NCI-H2107 treated with DMSO at 0.1 percent for 48 hours (cell line): ENCODE data around the gene RALGPS1.
A peak's percentile ranks its signal among the peaks of the same experiment; 100 is the strongest.
"Not testable (repeated sequence)": the region's sequence is repeated elsewhere in the genome, so short reads cannot be mapped to it uniquely, and the experiment has no call there.

Experiments
- DNase-seq: peaks from one replicate; lab custom pipeline; 2025; ENCODE audit not compliant: unreplicated experiment; lab: John Stamatoyannopoulos, UW

RALGPS1 gene

DNA sequence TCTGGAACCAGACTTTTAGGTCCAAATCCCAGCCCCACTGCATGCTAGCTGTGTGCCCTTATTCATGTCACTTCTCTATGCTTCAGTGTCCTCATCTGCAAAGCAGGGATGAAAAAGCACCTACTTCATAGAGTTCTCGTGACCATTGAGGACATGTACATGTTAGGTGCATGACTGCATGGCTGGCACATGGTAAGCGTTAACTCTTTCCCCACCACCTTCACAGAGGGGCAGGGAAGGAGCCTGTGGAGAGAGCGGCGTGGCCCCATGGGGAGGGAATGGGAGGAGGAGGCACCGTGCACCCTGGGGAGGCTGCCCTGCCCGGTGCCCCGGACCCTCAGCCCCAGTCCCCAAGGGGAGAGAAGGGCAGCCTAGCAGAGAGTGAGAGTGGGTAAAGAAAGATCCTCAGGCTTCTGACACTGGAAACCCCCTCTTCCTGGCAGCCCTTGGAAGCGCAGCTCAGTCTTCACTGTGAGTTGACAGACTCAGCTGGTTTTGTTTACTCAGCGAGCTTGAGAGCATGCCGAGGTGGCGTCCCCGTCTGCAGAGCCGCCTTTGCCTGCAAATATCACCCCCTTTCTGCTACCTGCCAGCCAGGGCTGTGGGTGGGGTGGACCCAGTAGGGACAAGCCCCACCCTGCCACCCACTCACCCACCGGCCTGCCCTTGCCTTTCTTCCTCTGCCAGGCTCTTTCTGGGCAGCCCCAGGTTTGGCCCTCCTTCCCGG lies 218.5 kb downstream of the RALGPS1 start:
- peak; percentile 6 for DNase-seq

GRCh38 chr9:127133739-127134167 lies 219.2 kb downstream of the RALGPS1 start:
- DNase-seq = no peak

DNA sequence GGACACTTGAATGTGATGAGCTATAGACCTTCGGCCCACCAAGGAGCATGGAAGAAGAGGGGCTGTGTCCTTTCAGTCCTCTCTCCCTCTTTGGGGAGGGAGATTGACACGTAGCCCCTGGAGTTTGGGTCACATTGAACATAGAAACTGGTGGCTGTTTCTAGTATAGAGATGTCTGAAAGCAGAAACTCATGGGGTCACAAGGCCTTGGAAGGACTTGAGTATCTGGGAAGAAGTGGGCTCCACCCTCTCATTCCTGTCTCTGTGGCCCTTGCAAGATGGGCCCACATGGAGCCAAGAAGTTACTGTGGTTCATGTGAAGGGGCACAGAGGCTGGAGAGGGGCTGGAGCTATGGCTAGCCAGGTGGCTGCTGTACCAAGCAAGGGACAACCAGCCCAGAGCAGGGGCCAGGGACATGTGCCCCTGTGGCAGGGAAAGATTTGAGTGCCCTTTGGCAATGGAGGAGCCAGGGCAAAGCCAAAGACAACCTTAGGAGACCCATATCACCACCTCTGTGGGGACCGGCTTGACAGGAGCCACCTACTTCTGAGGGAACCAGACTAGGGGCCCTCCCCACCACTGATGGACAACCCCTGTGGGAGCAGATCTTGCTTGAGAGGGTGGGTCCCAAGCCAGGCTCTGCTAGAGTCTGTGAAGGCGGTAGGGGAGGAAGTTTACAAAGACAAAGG lies 220.6 kb downstream of the RALGPS1 start:
- no peak for DNase-seq

- no peak for DNase-seq
These were observed 221.7 kb downstream of the RALGPS1 start for GRCh38 chr9:127136081-127136879.

DNA sequence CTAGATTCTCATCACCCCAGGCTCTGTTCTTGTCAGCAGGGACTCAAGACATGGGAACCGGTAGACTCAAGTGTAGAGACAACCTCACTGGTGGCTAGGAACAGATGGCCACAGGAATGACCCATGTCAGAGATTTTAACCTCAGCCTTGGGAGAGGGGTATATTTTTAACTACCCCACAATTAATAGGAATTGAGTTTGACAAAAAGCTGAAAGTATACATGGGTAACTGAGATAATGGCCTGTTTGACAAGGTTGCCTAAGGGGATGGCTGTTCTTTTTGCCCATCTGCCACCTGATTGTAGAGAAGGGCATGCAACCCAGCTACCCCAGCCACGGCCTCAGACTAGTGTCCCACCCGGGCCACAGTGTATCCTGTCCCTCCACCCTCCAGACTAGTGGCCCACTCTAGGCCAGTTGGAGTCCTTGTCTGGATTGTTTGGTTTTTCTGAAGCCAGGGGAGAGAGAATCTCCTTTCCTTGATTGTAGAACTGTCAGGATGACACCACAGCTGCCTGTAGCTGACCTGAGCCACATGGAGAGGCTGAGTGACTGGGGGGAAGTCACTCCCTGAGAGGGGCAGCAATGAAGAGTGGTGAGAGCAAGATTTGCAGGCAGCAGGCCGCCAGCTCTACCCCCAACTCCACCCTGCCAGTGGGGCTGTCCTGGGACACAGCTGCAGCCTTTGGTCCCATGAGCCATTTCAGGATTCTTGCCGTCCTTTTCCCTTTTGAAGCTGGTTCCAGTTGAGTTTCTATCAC lies 222.5 kb downstream of the RALGPS1 start:
- DNase-seq = no peak

DNA sequence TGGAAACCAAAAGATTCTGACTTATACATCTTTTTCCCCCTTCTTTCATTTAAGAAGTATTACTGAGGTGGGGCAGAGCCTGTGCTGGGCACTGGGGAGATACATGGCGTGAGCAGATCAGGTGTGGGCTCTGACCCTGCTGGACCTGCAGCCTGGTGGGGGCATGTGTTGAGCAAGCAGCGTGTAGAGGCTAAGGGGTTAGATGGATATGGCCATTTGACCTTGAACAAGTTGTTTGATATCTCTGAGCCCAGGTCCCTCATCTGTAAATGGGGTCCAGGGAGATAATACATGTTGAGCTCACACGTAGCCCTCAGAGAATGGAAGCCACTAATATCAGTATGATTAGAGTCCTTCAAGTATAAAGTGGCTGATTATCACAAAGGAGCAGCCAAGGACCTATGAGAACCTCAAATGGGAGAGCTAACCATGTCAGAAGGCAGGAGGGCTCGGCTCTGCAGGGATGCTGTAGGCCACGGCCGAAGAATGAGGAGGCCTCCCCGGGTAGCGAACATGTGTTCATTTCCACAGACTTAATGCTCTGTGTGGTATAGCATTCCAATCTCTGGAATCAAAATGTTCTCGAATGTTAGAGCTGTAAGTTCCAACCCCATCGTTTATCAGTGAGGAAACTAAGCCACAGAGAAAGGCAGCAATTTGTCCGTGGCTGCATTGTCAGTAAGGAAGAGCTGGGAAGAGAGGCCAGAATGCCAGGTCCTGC lies 223.2 kb downstream of the RALGPS1 start:
- DNase-seq = no peak

GRCh38 chr9:127138444-127138843 lies 223.9 kb downstream of the RALGPS1 start:
- DNase-seq = no peak

- no peak for DNase-seq
These were observed 224.6 kb downstream of the RALGPS1 start for GRCh38 chr9:127139071-127139731.

DNA sequence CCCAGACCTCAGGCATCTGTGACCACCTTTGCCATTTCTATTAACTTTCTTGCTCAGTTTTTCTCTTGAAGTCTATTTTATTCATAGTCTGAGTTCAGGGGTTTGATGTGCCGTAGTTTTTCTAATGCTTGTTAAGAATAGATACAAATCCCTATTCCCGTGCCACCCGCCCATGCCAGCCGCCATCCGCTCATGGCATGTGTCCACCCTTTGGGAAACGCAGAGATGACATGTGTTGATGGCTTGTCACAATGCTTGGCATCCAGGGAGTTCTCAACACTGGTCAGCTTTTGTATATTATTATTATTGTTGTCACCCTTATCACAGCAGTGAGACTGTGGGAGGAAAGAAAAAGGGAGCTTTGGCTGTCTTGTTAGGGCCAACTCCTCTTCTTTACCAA lies 225.2 kb downstream of the RALGPS1 start:
- DNase-seq = no peak

- DNase-seq = no peak
These were observed 225.6 kb downstream of the RALGPS1 start for GRCh38 chr9:127140181-127140580.

GRCh38 chr9:127140842-127141675 lies 226.5 kb downstream of the RALGPS1 start:
- no peak for DNase-seq

DNA sequence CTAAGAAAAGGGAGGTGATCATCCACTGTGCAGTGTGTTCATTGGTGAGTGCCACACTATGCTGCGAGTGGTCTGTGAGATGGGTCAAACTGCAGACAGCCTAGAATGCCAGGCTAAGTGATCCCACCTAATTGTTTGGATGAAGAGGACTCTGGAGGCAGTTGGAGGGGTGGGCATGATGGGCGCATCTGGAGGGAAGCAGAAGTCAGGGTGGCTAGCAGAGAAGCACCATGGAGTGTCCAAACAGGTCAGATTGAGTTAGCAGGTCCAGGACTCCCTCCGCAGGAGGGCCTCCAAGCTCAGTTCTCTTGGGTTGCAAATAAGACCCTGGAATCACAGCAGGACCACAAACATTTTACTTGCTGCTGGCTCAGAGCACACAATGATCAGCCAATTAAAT lies 227.7 kb downstream of the RALGPS1 start:
- no peak for DNase-seq

GRCh38 chr9:127142931-127143464 lies 228.4 kb downstream of the RALGPS1 start:
- DNase-seq = no peak

GRCh38 chr9:127143920-127144465 lies 229.4 kb downstream of the RALGPS1 start:
- DNase-seq = no peak

- no peak for DNase-seq
These were observed 230.3 kb downstream of the RALGPS1 start for GRCh38 chr9:127144670-127145445.

GRCh38 chr9:127146841-127147240 lies 232.3 kb downstream of the RALGPS1 start:
- not testable (repeated sequence) for DNase-seq

DNA sequence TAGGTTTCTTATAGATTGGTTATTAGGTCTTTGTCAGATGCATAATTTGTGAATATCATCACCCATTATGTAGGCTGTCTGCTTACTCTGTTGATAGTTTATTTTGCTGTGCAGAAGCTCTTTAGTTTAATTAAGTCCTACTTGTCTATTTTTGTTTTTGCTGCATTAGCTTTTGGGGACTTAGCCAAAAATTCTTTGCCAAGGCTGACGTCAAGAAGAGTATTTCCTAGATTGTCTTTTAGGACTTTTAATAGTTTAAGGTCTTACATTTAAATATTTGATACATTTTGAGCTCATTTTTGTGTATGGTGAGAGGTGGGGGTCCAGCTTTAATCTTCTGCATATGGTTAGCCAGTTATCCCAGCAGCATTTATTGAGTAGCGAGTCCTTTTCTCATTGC lies 232.7 kb downstream of the RALGPS1 start:
- DNase-seq = no peak

DNA sequence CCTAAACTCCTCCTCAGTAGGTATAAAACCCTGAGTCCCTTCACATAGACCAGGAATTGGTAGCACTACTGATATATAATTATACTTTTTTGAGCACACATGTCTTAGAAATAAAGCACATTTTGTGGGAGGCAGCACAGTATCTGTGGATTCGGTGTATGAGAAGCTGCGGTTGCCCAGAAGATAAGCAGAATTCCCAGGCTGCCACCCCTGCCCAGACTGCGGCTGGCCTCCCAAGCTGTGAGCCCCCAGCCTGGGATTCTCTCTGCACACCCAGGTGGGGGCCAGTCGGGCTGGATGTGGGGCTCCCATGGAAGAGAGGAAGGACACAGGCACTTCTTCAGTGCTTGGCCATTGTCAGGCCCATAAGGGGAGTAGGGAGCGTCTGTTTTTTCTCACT lies 233.4 kb downstream of the RALGPS1 start:
- DNase-seq = no peak
